Chondrocyte (in vitro differentiated cells): ENCODE measurements around the gene C1RL. TPM values are rescaled to one million over a fixed set of nuclear protein-coding genes. Genes with fewer than 3 reads are reported as not detected.

ENCODE experiments used
- DNase-seq: peaks from one replicate; pipeline ENCODE4 v3.0.0; 2021; ENCODE audit warnings: mixed read lengths, low spot score
- H3K27ac Mint-ChIP-seq: one replicate; pipeline ENCODE4 v1.8.0; 2021; ENCODE audit warnings: mild to moderate bottlenecking, moderate library complexity, mixed read lengths; ENCODE audit not compliant: unreplicated experiment
- H3K27me3 Mint-ChIP-seq: 2 replicates; pipeline ENCODE4 v1.8.0; 2021; ENCODE audit warnings: low read depth, mixed read lengths
- H3K36me3 Mint-ChIP-seq: 2 replicates; pipeline ENCODE4 v1.8.0; 2021; ENCODE audit warnings: low read depth, mixed read lengths
- H3K4me1 Mint-ChIP-seq: 2 replicates; pipeline ENCODE4 v1.8.0; 2021; ENCODE audit warnings: low read depth, mild to moderate bottlenecking, mixed read lengths
- H3K4me3 Mint-ChIP-seq: one replicate; pipeline ENCODE4 v1.8.0; 2021; ENCODE audit warnings: mild to moderate bottlenecking, moderate library complexity, mixed read lengths; ENCODE audit not compliant: unreplicated experiment
- H3K9me3 Mint-ChIP-seq: 2 replicates; pipeline ENCODE4 v1.8.0; 2021; ENCODE audit warnings: low read depth, mixed read lengths
- total RNA-seq: library from RNA; stranded (reverse); gene quantifications from 3 replicates; pipeline ENCODE4 v1.2.1, GENCODE V29; 2021
- TF ChIP-seq, protein P1 (sequence below): fragments of 200-600 bp; sonication (generic); IDR thresholded peaks from 2 replicates; pipeline ENCODE4 v1.5.0; 2021; ENCODE audit warnings: antibody characterized with exemption, mild to moderate bottlenecking, moderate library complexity

The C1RL gene
- total RNA-seq, 1 donor from 2014 or later = 21.0 TPM

DNA sequence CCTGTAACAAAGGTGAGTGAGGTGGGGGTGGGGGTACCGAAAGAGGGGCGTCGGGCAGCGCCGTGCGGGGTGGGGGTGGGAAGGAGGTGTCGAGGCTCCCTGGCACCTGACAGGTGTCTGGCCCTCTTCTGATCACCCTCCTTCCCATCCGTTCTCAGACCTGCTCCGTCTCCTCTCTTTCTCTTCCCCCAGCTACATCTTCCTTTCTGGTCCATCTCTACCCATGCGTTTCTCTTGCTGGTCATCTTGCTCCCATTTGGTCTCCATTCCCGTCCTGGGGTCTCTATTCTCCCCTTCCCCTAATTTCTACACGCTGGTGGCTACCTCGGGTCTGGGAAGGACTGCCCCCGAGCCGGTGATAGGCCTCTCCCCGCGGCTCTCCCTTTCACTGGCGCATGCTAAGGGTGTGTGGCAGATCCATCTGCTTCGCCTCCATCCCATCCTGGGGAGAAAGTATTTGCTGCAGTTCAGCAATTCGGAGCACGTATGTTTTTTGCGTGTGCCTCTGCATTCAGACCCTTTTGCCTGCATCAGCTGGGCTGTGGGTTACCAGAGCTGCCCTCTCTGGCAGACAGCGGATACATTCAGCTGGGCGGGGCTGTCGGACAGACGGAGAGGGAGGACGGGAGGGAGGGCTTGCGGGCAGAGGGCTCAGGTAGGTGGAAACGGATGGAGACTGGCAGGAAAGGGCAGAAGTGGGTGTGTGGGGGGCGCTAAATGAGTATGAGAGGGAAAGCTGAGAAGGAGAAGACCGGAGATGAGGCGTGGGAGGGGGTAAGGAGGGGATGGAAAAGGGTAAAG lies 21.9 kb upstream of the C1RL start:
- no peaks in the 10 kb centered on the region for H3K9me3 Mint-ChIP-seq
- H3K27me3 Mint-ChIP-seq = no peaks in the 10 kb centered on the region
- TF ChIP-seq, protein P1, sequence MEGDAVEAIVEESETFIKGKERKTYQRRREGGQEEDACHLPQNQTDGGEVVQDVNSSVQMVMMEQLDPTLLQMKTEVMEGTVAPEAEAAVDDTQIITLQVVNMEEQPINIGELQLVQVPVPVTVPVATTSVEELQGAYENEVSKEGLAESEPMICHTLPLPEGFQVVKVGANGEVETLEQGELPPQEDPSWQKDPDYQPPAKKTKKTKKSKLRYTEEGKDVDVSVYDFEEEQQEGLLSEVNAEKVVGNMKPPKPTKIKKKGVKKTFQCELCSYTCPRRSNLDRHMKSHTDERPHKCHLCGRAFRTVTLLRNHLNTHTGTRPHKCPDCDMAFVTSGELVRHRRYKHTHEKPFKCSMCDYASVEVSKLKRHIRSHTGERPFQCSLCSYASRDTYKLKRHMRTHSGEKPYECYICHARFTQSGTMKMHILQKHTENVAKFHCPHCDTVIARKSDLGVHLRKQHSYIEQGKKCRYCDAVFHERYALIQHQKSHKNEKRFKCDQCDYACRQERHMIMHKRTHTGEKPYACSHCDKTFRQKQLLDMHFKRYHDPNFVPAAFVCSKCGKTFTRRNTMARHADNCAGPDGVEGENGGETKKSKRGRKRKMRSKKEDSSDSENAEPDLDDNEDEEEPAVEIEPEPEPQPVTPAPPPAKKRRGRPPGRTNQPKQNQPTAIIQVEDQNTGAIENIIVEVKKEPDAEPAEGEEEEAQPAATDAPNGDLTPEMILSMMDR = no peak
- H3K36me3 Mint-ChIP-seq = peaks cover 10% of the 10 kb centered on the region
- H3K4me1 Mint-ChIP-seq = peaks cover 26% of the 10 kb centered on the region
- H3K4me3 Mint-ChIP-seq = peak overlapping the region; percentile 89
- no peak for DNase-seq
- H3K27ac Mint-ChIP-seq = peak overlapping the region; percentile 73

GRCh38 chr12:7129872-7130691 lies 21.1 kb upstream of the C1RL start, which contains the start of gene CLSTN3:
Gene CLSTN3 (plus strand): TSS chr12:7130371. CDS start chr12:7130649, 278 bp downstream.
- Mint-ChIP-seq H3K36me3 (peaks cover 4% of the 10 kb centered on the region), H3K4me1 (peaks cover 26% of the 10 kb centered on the region)
- DNase-seq = no peak

DNA sequence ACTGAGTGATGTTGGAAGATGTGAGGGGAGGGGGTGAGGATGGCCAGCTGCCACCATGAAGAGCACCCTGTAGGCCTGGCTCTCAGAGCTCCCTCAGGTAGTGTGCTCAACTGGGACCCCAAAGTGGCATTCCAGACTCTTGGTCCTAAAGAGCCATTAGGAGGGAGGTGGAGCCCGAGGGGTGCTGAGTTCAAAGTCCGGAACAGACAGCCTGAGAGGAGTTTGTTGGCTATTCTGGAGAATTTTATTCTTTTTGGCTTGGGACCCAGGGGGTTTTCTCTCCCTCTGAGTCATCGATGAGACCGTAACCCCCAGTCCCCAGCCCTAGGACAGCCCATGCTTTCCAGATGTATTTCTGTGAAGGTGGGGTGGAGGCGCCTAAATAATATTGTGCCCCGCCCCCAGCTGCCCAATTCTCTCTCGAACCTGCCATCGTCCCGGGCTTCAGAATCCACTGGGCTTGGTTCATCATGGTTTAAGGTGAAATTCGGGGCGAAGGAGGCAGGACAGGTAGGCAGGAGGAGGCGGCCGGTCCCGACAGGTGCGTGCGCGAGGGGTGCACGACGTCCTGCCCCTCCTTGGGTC lies 20.4 kb upstream of the C1RL start:
- Mint-ChIP-seq H3K4me1 (peaks cover 26% of the 10 kb centered on the region), H3K36me3 (peaks cover 2% of the 10 kb centered on the region), H3K4me3 (peak overlapping the region; percentile 89), H3K27ac (no peak overlapping the region), H3K27me3 (no peaks in the 10 kb centered on the region), H3K9me3 (no peaks in the 10 kb centered on the region)
- TF ChIP-seq, protein P1 = no peak
- no peak for DNase-seq

More at GRCh38 chr12:7129872-7130691, 21.1 kb upstream of the C1RL start, which contains the start of gene CLSTN3:
- no peaks in the 10 kb centered on the region for H3K9me3 Mint-ChIP-seq
- no peaks in the 10 kb centered on the region for H3K27me3 Mint-ChIP-seq
- TF ChIP-seq, protein P1 = no peak
- H3K4me3 Mint-ChIP-seq = peak within 1 kb of the TSS; percentile 89
- H3K27ac Mint-ChIP-seq = peak within 1 kb of the TSS; percentile 73

GRCh38 chr12:7128681-7129286 lies 19.8 kb upstream of the C1RL start, which contains the start of gene RBP5:
Gene RBP5 (minus strand): TSS chr12:7128889. CDS start chr12:7128775, 114 bp downstream.
- TF ChIP-seq, protein P1 = no peak
- DNase-seq = no peak
- Mint-ChIP-seq H3K9me3 (no peaks in the 10 kb centered on the region), H3K36me3 (peaks cover 2% of the 10 kb centered on the region), H3K27me3 (no peaks in the 10 kb centered on the region), H3K4me1 (peaks cover 26% of the 10 kb centered on the region), H3K4me3 (peak within 1 kb of the TSS; percentile 89), H3K27ac (no peak within 1 kb of the TSS)
